CD14-positive monocyte (primary cell): ENCODE data around the gene BCL2L1. TPM values are rescaled to one million over a fixed set of nuclear protein-coding genes. Genes with fewer than 3 reads are reported as not detected.
A peak's percentile ranks its signal among the peaks of the same experiment; 100 is the strongest.

Experiments used
- DNase-seq, 3 donors: peaks; one replicate each; pipeline ENCODE4 v3.0.0-alpha.2; 2011 to 2022
- H2AFZ ChIP-seq: 2 replicates; pipeline ENCODE4 v1.6.0; 2012; ENCODE audit warnings: mild to moderate bottlenecking, low read depth, low read length, inconsistent platforms; ENCODE audit not compliant: insufficient read depth, poor library complexity, severe bottlenecking
- H3K27ac ChIP-seq, 2 donors: 1 replicate in 1 of 2; 2 replicates in 1 of 2; pipeline ENCODE4 v1.5.1; 2012 to 2013; ENCODE audit warnings: low read length in 2 of 2, control low read depth in 1 of 2, inconsistent platforms in 1 of 2, low read depth in 1 of 2, mild to moderate bottlenecking in 1 of 2
- H3K27me3 ChIP-seq, 2 donors: one replicate each; pipeline versions ENCODE4 v1.6.0 to v1.6.1; 2011 to 2013; ENCODE audit warnings: low read length in 2 of 2; ENCODE audit not compliant: control insufficient read depth in 2 of 2, insufficient read depth in 2 of 2
- H3K36me3 ChIP-seq, 2 donors: replicated peaks in 1 of 2; 1 replicate in 1 of 2; 2 replicates in 1 of 2; pipeline versions ENCODE4 v1.5.1 to v1.6.1; 2012 to 2013; ENCODE audit warnings: low read length in 2 of 2, control low read depth in 1 of 2, inconsistent platforms in 1 of 2, mild to moderate bottlenecking in 1 of 2; ENCODE audit not compliant: insufficient read depth in 2 of 2, control insufficient read depth in 1 of 2
- H3K4me1 ChIP-seq, 2 donors: 1 replicate in 1 of 2; 2 replicates in 1 of 2; pipeline versions ENCODE4 v1.5.1 to v1.6.1; 2012 to 2013; ENCODE audit warnings: low read length in 2 of 2, control low read depth in 1 of 2, inconsistent platforms in 1 of 2, mild to moderate bottlenecking in 1 of 2, moderate library complexity in 1 of 2; ENCODE audit not compliant: insufficient read depth in 2 of 2, control insufficient read depth in 1 of 2
- H3K4me2 ChIP-seq: replicated peaks from 2 replicates; pipeline ENCODE3; 2012; ENCODE audit warnings: low read length, moderate library complexity, mild to moderate bottlenecking; ENCODE audit not compliant: poor library complexity, severe bottlenecking; ENCODE audit errors: extremely low read depth
- H3K4me3 ChIP-seq, 3 experiments: fragments of 200-600 bp in 1 of 3; sonication (generic) in 1 of 3; replicated peaks in 1 of 3; 1 replicate in 2 of 3; 2 replicates in 1 of 3; pipeline ENCODE4 v1.5.1; 2011 to 2013; ENCODE audit warnings: low read length in 3 of 3, mild to moderate bottlenecking in 3 of 3, control low read depth in 2 of 3, low read depth in 2 of 3, inconsistent platforms in 1 of 3, moderate library complexity in 1 of 3
- H3K79me2 ChIP-seq: 2 replicates; pipeline ENCODE4 v1.6.0; 2012; ENCODE audit warnings: mild to moderate bottlenecking, control low read depth, inconsistent platforms, low read length, moderate library complexity; ENCODE audit not compliant: insufficient read depth
- H3K9ac ChIP-seq: 2 replicates; pipeline ENCODE4 v1.6.0; 2017; ENCODE audit warnings: low read length, mild to moderate bottlenecking; ENCODE audit not compliant: insufficient read depth, poor library complexity, severe bottlenecking
- H3K9me3 ChIP-seq, 2 donors: replicated peaks in 1 of 2; 1 replicate in 1 of 2; 2 replicates in 1 of 2; pipeline versions ENCODE4 v1.5.1 to v1.6.1; 2012 to 2013; ENCODE audit warnings: low read length in 2 of 2, control low read depth in 1 of 2; ENCODE audit not compliant: control insufficient read depth in 1 of 2, insufficient read depth in 1 of 2
- H4K20me1 ChIP-seq: 2 replicates; pipeline ENCODE4 v1.6.0; 2012; ENCODE audit warnings: mild to moderate bottlenecking, low read length, control low read depth, moderate library complexity; ENCODE audit not compliant: insufficient read depth
- H3K27ac Mint-ChIP-seq, 7 donors: one replicate each; pipeline ENCODE4 v1.8.0; 2020; ENCODE audit warnings: mild to moderate bottlenecking in 7 of 7, mixed read lengths in 7 of 7, moderate library complexity in 6 of 7, inconsistent platforms in 2 of 7
- H3K27me3 Mint-ChIP-seq, 3 donors: one replicate each; pipeline ENCODE4 v1.8.0; 2021 to 2022; ENCODE audit warnings: low read depth in 3 of 3, mild to moderate bottlenecking in 3 of 3, mixed read lengths in 3 of 3, moderate library complexity in 3 of 3, inconsistent platforms in 1 of 3
- H3K36me3 Mint-ChIP-seq, 2 donors: one replicate each; pipeline ENCODE4 v1.8.0; 2020; ENCODE audit warnings: mixed read lengths in 2 of 2, inconsistent platforms in 1 of 2, mild to moderate bottlenecking in 1 of 2
- H3K4me1 Mint-ChIP-seq: one replicate; pipeline ENCODE4 v1.8.0; 2020; ENCODE audit warnings: mild to moderate bottlenecking, mixed read lengths
- H3K4me3 Mint-ChIP-seq, 2 donors: one replicate each; pipeline ENCODE4 v1.8.0; 2020; ENCODE audit warnings: mild to moderate bottlenecking in 2 of 2, mixed read lengths in 2 of 2, moderate library complexity in 1 of 2
- H3K9me3 Mint-ChIP-seq, 7 donors: one replicate each; pipeline ENCODE4 v1.8.0; 2020 to 2022; ENCODE audit warnings: mixed read lengths in 7 of 7, mild to moderate bottlenecking in 6 of 7, moderate library complexity in 6 of 7, inconsistent platforms in 2 of 7
- WGBS: methylation state at CpG from one replicate; pipeline ENCODE4 v1.1.5; 2013; ENCODE audit warnings: missing lambda C conversion rate; ENCODE audit not compliant: insufficient coverage; 5-methylcytosine and 5-hydroxymethylcytosine counted together
- intact Hi-C, 2 donors: fragments of 100-400 bp; cut with micrococcal nuclease; formaldehyde crosslinking; loops; one replicate each; pipeline versions ENCODE4 v1.15.0 to v1.15.1; 2023
- polyA plus RNA-seq, 3 donors: library from polyadenylated mRNA; depleted of rRNA in 1 of 3; unstranded in 2 of 3; stranded (reverse) in 1 of 3; fragments of 300-500 nt in 2 of 3; fragments of >200 nt in 1 of 3; fragmentation: Illumina TruSeq in 2 of 3; gene quantifications; 1 replicate in 2 of 3; 2 replicates in 1 of 3; pipeline ENCODE4 v1.2.3, GENCODE V29; 2012 to 2021
- TF ChIP-seq, protein P1 (sequence below): fragments of 200-600 bp; IDR thresholded peaks from one replicate; pipeline ENCODE4 v1.8.0; 2022; ENCODE audit warnings: antibody characterized with exemption, mild to moderate bottlenecking

The BCL2L1 gene
- polyA plus RNA-seq, 3 donors, result 12.4 to 16.8 (median 14.3) TPM

DNA sequence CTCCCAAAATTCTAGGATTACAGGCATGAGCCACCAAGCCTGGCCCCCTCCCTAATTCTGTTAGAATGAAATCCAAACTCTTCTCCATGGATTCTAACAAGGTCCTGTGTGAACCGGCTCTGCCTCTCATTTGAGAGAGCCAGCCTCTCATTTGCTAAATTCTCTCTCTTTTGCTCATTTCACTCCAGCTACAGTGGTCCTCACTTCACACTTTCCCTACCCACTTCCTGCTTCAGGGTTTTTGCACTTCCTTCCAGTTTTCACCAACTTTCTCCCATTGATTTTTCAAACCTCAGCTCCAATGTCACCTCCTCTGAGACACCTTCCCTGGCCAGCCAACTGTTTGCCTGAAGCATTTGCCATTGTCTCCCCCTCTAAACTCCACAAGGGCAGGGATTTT, 79.8 kb downstream of the BCL2L1 start:
- Mint-ChIP-seq H3K4me3 (peak overlapping the region in 1 of 2 donors; percentile 1), H3K36me3 (no peaks in the 10 kb centered on the region), H3K4me1 (peaks cover 6% of the 10 kb centered on the region), H3K27me3 (peaks cover 3 to 4% (median 4%) of the 10 kb centered on the region in 3 donors), H3K27ac (peak overlapping the region in 1 of 7 donors; percentile 70), H3K9me3 (no peaks in the 10 kb centered on the region)
- TF ChIP-seq, protein P1, sequence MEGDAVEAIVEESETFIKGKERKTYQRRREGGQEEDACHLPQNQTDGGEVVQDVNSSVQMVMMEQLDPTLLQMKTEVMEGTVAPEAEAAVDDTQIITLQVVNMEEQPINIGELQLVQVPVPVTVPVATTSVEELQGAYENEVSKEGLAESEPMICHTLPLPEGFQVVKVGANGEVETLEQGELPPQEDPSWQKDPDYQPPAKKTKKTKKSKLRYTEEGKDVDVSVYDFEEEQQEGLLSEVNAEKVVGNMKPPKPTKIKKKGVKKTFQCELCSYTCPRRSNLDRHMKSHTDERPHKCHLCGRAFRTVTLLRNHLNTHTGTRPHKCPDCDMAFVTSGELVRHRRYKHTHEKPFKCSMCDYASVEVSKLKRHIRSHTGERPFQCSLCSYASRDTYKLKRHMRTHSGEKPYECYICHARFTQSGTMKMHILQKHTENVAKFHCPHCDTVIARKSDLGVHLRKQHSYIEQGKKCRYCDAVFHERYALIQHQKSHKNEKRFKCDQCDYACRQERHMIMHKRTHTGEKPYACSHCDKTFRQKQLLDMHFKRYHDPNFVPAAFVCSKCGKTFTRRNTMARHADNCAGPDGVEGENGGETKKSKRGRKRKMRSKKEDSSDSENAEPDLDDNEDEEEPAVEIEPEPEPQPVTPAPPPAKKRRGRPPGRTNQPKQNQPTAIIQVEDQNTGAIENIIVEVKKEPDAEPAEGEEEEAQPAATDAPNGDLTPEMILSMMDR, result no peak
- WGBS, result 22% methylated on average over 1 of the region's 1 CpG
- Histone ChIP-seq H2AFZ (peak overlapping the region; percentile 31), H3K27me3 (no peaks in the 10 kb centered on the region), H3K36me3 (no peaks in the 10 kb centered on the region), H3K4me3 (no peak overlapping the region), H3K4me1 (peaks cover 0 to 4% of the 10 kb centered on the region in 2 donors), H3K27ac (no peak overlapping the region), H4K20me1 (no peaks in the 10 kb centered on the region), H3K9me3 (no peaks in the 10 kb centered on the region), H3K9ac (no peak overlapping the region), H3K4me2 (no peak overlapping the region), H3K79me2 (no peaks in the 10 kb centered on the region)
- no peak for DNase-seq
- intact Hi-C loops, result no loop called here

DNA sequence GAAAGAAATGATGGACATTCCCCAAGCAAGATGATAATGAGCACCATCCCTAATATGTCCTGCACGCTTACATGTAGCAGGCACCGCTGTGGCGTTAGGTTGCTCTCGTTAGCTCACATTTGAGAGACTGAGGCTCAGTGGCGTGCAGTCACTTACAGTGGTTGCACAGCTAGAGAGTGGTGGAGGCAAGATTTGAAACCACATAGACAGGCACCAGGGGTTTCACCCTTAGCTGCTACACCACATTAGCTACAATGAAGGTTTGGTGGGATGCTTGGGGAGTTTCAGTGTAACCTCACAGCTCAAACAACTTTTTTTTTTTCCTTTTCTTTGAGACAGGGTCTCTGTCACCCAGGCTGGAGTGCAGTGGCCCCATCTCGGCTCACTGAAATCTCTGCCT, 81.3 kb downstream of the BCL2L1 start:
- peaks cover 3 to 4% (median 4%) of the 10 kb centered on the region in 3 donors for H3K27me3 Mint-ChIP-seq
- WGBS, result no CpG with 5 or more reads among the region's 6 CpGs
- TF ChIP-seq, protein P1, result no peak
- H3K9me3 ChIP-seq, result no peaks in the 10 kb centered on the region
- no peaks in the 10 kb centered on the region for H3K79me2 ChIP-seq
- peaks cover 0 to 4% of the 10 kb centered on the region in 2 donors for H3K4me1 ChIP-seq
- H3K4me3 Mint-ChIP-seq, result no peak overlapping the region
- H3K4me1 Mint-ChIP-seq, result peaks cover 6% of the 10 kb centered on the region
- no peaks in the 10 kb centered on the region for H3K36me3 Mint-ChIP-seq
- no peak overlapping the region for H3K27ac Mint-ChIP-seq
- intact Hi-C loops, result no loop called here
- no peak overlapping the region for H3K4me2 ChIP-seq
- no peak for DNase-seq
- no peak overlapping the region for H3K27ac ChIP-seq
- no peaks in the 10 kb centered on the region for H4K20me1 ChIP-seq
- no peaks in the 10 kb centered on the region for H3K36me3 ChIP-seq
- H2AFZ ChIP-seq, result no peak overlapping the region
- H3K4me3 ChIP-seq, result no peak overlapping the region
- no peak overlapping the region for H3K9ac ChIP-seq
- H3K9me3 Mint-ChIP-seq, result no peaks in the 10 kb centered on the region
- H3K27me3 ChIP-seq, result no peaks in the 10 kb centered on the region
